Bronchial epithelial cell (primary cell): Measurements from ENCODE around the gene CDC45. TPM values are rescaled to one million over a fixed set of nuclear protein-coding genes. Genes with fewer than 3 reads are reported as not detected.
A peak's percentile ranks its signal among the peaks of the same experiment; 100 is the strongest.

Source experiments
- DNase-seq: peaks from one replicate; pipeline ENCODE4 v3.0.0-alpha.2; 2010; ENCODE audit warnings: low read depth
- FAIRE-seq: peaks from 2 replicates; lab custom pipeline; 2011; peaks lifted over from hg19 to GRCh38; lab: Jason Lieb, UNC
- H3K27me3 ChIP-seq: 2 replicates; pipeline ENCODE4 v1.5.1; 2011; ENCODE audit warnings: low read length; ENCODE audit not compliant: control insufficient read depth, insufficient read depth
- H3K36me3 ChIP-seq: 2 replicates; pipeline ENCODE4 v1.5.1; 2011; ENCODE audit warnings: low read length; ENCODE audit not compliant: control insufficient read depth, insufficient read depth
- H3K4me3 ChIP-seq: 2 replicates; pipeline ENCODE4 v1.5.1; 2011; ENCODE audit warnings: mild to moderate bottlenecking, low read depth, low read length, control low read depth
- CTCF ChIP-seq: IDR thresholded peaks from 2 replicates; pipeline ENCODE4 v1.5.1; 2011; ENCODE audit warnings: mild to moderate bottlenecking, moderate library complexity, low read length, control low read depth, inconsistent platforms; ENCODE audit not compliant: insufficient read depth, severe bottlenecking
- total RNA-seq: library from RNA; depleted of rRNA; stranded (reverse); fragments of >200 nt; gene quantifications from 2 replicates; pipeline ENCODE4 v1.2.1, GENCODE V29; 2014

The CDC45 gene
- total RNA-seq, 1 donor from 2014 or later: 0.26 TPM

- no peak for DNase-seq
- no peak for FAIRE-seq
- H3K36me3 ChIP-seq: no peaks in the 10 kb centered on the region
- TF ChIP-seq CTCF: no peak
- H3K4me3 ChIP-seq: no peak overlapping the region
- no peaks in the 10 kb centered on the region for H3K27me3 ChIP-seq
Observed at GRCh38 chr22:19553201-19553600, 73.5 kb downstream of the CDC45 start.

- FAIRE-seq: no peak
- peak; percentile 47 for DNase-seq
- TF ChIP-seq CTCF: peak; percentile 12
- no peaks in the 10 kb centered on the region for H3K36me3 ChIP-seq
- no peak overlapping the region for H3K4me3 ChIP-seq
- no peaks in the 10 kb centered on the region for H3K27me3 ChIP-seq
Observed at GRCh38 chr22:19554834-19555404, 75.2 kb downstream of the CDC45 start.

- DNase-seq (no peak), FAIRE-seq (peak; percentile 13)
- no peaks in the 10 kb centered on the region for H3K36me3 ChIP-seq
- H3K4me3 ChIP-seq: no peak overlapping the region
- no peaks in the 10 kb centered on the region for H3K27me3 ChIP-seq
- no peak for TF ChIP-seq CTCF
Observed at GRCh38 chr22:19555651-19556050, 75.9 kb downstream of the CDC45 start.

- DNase-seq (no peak), FAIRE-seq (no peak)
- H3K36me3 ChIP-seq: no peaks in the 10 kb centered on the region
- no peak for TF ChIP-seq CTCF
- no peak overlapping the region for H3K4me3 ChIP-seq
- H3K27me3 ChIP-seq: no peaks in the 10 kb centered on the region
Observed at GRCh38 chr22:19556963-19557545, 77.3 kb downstream of the CDC45 start.

GRCh38 chr22:19559324-19559811, 79.6 kb downstream of the CDC45 start:
- Histone ChIP-seq H3K27me3 (no peaks in the 10 kb centered on the region), H3K36me3 (no peaks in the 10 kb centered on the region), H3K4me3 (no peak overlapping the region)
- FAIRE-seq (no peak), DNase-seq (peak; percentile 35)
- TF ChIP-seq CTCF: no peak
